SK-N-SH (cell line): ENCODE data around the gene SORCS3.

Source experiments
- CHD2 ChIP-seq: fragments of 150-350 bp; IDR thresholded peaks from 2 replicates; pipeline ENCODE4 v1.6.1; 2018; ENCODE audit warnings: low read length; ENCODE audit not compliant: partially characterized antibody
- EP300 ChIP-seq, 2 experiments: IDR thresholded peaks; 2 replicates each; pipeline versions ENCODE4 v1.4.0 to v1.6.1; 2012; ENCODE audit warnings: borderline replicate concordance in 1 of 2, low read depth in 1 of 2, low read length in 1 of 2
- FOXM1 ChIP-seq: IDR thresholded peaks from 2 replicates; pipeline ENCODE4 v1.4.0; 2012; ENCODE audit warnings: low read depth, mild to moderate bottlenecking
- IRF3 ChIP-seq: fragments of 150-350 bp; IDR thresholded peaks from 2 replicates; pipeline ENCODE4 v1.6.1; 2016; ENCODE audit warnings: mild to moderate bottlenecking, low read depth, low read length
- JUND ChIP-seq: IDR thresholded peaks from 2 replicates; pipeline ENCODE4 v1.4.0; 2012
- MAX ChIP-seq: IDR thresholded peaks from 2 replicates; pipeline ENCODE4 v1.4.0; 2012; ENCODE audit warnings: low read depth
- POLR2AphosphoS5 ChIP-seq: IDR thresholded peaks from 2 replicates; pipeline ENCODE4 v1.6.1; 2012; ENCODE audit warnings: low read depth, low read length
- RFX5 ChIP-seq: IDR thresholded peaks from 2 replicates; pipeline ENCODE4 v1.6.1; 2012; ENCODE audit warnings: mild to moderate bottlenecking, improper control_type of control experiment, low read length
- TAF1 ChIP-seq: IDR thresholded peaks from 2 replicates; pipeline ENCODE4 v1.6.1; 2012; ENCODE audit warnings: low read depth, mild to moderate bottlenecking, low read length, moderate library complexity, borderline replicate concordance
- TCF12 ChIP-seq: IDR thresholded peaks from 2 replicates; pipeline ENCODE4 v1.4.0; 2012
- TF ChIP-seq, protein P1 (sequence below): fragments of 200-600 bp; sonication (generic); IDR thresholded peaks from 2 replicates; pipeline ENCODE4 v1.6.1; 2017; ENCODE audit warnings: antibody characterized with exemption, mild to moderate bottlenecking, moderate library complexity
- TF ChIP-seq, protein P2 (sequence below): fragments of 150-350 bp; IDR thresholded peaks from 2 replicates; pipeline ENCODE4 v1.6.1; 2017; ENCODE audit warnings: antibody characterized with exemption, low read length, low read depth, borderline replicate concordance

DNA sequence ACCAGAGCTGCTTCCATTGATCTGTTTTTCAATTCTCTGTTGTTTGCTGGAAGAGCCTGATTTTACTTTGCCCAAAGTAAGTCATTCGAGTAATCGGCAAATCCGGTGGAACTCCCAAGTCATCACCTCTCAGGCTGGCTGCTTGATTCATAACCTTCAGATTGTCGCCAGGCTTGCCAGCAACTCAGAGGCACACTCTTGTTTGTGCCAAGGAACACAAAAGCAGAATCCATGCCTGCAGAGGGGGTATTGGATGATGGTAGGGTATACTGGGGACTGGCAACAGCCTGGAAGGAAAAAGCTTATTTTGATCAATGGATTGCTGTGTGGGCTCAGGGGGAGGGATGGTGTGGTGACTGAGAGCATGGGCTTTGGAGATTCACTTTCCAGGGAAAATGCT lies 542.4 kb downstream of the SORCS3 start:
- TF ChIP-seq, protein P1, sequence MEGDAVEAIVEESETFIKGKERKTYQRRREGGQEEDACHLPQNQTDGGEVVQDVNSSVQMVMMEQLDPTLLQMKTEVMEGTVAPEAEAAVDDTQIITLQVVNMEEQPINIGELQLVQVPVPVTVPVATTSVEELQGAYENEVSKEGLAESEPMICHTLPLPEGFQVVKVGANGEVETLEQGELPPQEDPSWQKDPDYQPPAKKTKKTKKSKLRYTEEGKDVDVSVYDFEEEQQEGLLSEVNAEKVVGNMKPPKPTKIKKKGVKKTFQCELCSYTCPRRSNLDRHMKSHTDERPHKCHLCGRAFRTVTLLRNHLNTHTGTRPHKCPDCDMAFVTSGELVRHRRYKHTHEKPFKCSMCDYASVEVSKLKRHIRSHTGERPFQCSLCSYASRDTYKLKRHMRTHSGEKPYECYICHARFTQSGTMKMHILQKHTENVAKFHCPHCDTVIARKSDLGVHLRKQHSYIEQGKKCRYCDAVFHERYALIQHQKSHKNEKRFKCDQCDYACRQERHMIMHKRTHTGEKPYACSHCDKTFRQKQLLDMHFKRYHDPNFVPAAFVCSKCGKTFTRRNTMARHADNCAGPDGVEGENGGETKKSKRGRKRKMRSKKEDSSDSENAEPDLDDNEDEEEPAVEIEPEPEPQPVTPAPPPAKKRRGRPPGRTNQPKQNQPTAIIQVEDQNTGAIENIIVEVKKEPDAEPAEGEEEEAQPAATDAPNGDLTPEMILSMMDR: no peak
- TF ChIP-seq CHD2: no peak
- TF ChIP-seq POLR2AphosphoS5: no peak
- no peak for TF ChIP-seq JUND
- no peak for TF ChIP-seq MAX
- TF ChIP-seq RFX5: no peak
- no peak for TF ChIP-seq EP300 (IDR thresholded peaks at IDR 0.05; ENCODE audit: borderline replicate concordance in 1 of 2, low read depth in 1 of 2, low read length in 1 of 2)
- no peak for TF ChIP-seq TAF1
- TF ChIP-seq, protein P2, sequence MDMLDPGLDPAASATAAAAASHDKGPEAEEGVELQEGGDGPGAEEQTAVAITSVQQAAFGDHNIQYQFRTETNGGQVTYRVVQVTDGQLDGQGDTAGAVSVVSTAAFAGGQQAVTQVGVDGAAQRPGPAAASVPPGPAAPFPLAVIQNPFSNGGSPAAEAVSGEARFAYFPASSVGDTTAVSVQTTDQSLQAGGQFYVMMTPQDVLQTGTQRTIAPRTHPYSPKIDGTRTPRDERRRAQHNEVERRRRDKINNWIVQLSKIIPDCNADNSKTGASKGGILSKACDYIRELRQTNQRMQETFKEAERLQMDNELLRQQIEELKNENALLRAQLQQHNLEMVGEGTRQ: no peak
- no peak for TF ChIP-seq FOXM1
- no peak for TF ChIP-seq IRF3
- no peak for TF ChIP-seq TCF12
